ENCODE results near the gene MALL.
"Not testable (repeated sequence)": the region's sequence is repeated elsewhere in the genome, so short reads cannot be mapped to it uniquely, and the experiment has no call there.

MALL gene

GRCh38 chr2:110049769-110050168 is 65.9 kb downstream of the MALL start:
- not testable (repeated sequence) for DNase-seq

GRCh38 chr2:110048255-110049197 is 67.1 kb downstream of the MALL start:
- not testable (repeated sequence) for DNase-seq

GRCh38 chr2:110047225-110047624 is 68.4 kb downstream of the MALL start:
- DNase-seq = not testable (repeated sequence)

- DNase-seq = not testable (repeated sequence)
Measured at GRCh38 chr2:110041941-110042660, 73.5 kb downstream of the MALL start.

GRCh38 chr2:110037336-110037735 is 78.3 kb downstream of the MALL start:
- DNase-seq = not testable (repeated sequence)

GRCh38 chr2:110035384-110035783 is 80.2 kb downstream of the MALL start:
- DNase-seq = not testable (repeated sequence)

- not testable (repeated sequence) for DNase-seq
Measured at GRCh38 chr2:110034935-110035334, 80.7 kb downstream of the MALL start.
